ENCODE measurements around the gene OAF. TPM values are rescaled to one million over a fixed set of nuclear protein-coding genes. Genes with fewer than 3 reads are reported as not detected.

Gene OAF
- total and polyA plus RNA-seq, 4 donors, result 15.0 to 151 (median 82.0) TPM

DNA sequence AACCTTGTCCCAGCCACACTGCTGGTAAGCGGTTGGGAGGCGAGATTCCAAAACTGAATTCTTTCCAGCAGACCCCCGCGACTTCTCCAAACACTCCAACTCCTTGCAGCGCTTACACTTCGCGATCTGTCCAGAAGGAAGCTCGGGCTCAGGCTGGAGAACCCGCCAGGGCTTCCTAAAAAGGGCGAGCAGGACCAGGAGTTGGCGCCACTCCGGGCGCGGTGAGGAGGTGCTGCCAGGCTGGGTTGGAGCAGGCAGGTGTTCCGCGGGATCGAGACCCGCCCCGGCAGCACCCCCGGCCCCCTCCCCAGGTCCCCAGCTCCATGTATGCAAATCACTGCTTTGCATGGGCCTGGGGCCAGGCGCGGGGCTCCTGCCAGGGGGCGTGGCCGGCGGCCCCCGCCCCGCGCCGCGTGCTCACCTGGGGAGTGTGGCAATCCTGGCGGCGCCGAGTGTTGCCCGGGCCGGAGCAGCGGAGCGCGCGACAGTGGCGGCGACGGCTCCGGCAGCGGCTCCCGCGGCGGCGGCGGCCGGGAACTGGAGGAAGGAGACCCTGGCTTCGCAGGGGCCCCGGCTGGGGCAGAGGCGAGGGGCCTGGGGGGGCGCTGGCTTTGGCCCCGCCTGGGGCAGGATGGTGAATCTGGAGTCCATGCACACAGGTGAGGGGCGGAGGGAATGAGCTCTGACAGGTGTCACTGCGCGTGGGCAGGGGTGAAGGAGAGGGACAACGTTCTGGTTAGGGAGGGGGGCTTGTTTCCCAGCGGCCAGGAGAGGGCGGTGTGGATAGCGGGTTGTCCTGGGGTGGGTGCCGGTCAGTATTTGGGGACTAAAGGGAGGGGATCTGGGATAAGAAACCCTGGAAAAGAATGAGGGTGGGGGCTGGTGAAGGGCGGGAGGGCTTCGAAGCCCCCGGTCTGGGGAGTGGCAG, 29.1 kb downstream of the OAF start, which contains the start of gene POU2F3:
POU2F3 (plus strand) TSS at position 428 of the 928 bp plus-strand sequence; CDS start at position 632, 204 bp downstream.
- TF ChIP-seq GABPA (IDR thresholded peaks at IDR 0.05 in 1 of 2, conservative IDR thresholded peaks at IDR 0.05 in 1 of 2), result no peak
- Histone ChIP-seq H3K4me1 (ENCODE audit: control insufficient read depth in 4 of 4, insufficient read depth in 4 of 4, low read length in 3 of 4) (peaks cover 0 to 7% (median 3%) of the 10 kb centered on the region in 4 donors), H3K36me3 (ENCODE audit: control insufficient read depth in 4 of 4, insufficient read depth in 3 of 4, low read depth in 1 of 4, low read length in 3 of 4) (no peaks in the 10 kb centered on the region), H3K9me3 (ENCODE audit: control insufficient read depth in 4 of 4, low read length in 3 of 4) (no peaks in the 10 kb centered on the region), H3K4me3 (ENCODE audit: low read depth in 1 of 3, low read length in 3 of 3) (no peak within 1 kb of the TSS), H3K27me3 (ENCODE audit: control insufficient read depth in 4 of 4, insufficient read depth in 4 of 4, low read length in 3 of 4) (peaks cover 0 to 2% (median 0%) of the 10 kb centered on the region in 4 donors), H3K9ac (ENCODE audit: low read depth in 1 of 2, low read length in 2 of 2) (no peak within 1 kb of the TSS), H3K27ac (ENCODE audit: low read depth in 1 of 2, low read length in 2 of 2) (no peak within 1 kb of the TSS)
- WGBS, result 9% methylated on average over 66 of the region's 66 CpGs
- DNase-seq (ENCODE audit: low spot score), result no peak

DNA sequence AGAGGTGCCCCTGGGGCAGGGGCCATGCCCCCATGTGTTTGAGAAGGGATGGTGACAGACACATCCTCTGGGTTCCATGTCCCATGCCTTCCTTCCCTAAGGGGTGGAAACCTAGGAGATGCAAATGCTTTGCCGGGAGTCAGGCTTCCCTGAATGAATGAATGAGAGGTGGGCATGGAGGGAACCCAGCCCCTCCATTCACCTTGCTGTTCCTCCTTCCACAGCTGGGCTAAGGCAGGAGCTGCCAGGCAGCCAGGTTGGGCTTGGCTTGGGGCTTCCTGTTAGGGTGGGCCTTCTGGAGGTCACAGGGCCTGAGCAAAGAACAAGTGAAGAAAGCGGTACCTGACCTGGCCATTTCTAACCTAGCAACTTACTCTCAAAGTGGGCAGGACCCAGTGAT, 30.0 kb downstream of the OAF start:
- Histone ChIP-seq H3K9me3 (ENCODE audit: control insufficient read depth in 4 of 4, low read length in 3 of 4) (no peaks in the 10 kb centered on the region), H3K4me3 (ENCODE audit: low read depth in 1 of 3, low read length in 3 of 3) (no peak overlapping the region)

DNA sequence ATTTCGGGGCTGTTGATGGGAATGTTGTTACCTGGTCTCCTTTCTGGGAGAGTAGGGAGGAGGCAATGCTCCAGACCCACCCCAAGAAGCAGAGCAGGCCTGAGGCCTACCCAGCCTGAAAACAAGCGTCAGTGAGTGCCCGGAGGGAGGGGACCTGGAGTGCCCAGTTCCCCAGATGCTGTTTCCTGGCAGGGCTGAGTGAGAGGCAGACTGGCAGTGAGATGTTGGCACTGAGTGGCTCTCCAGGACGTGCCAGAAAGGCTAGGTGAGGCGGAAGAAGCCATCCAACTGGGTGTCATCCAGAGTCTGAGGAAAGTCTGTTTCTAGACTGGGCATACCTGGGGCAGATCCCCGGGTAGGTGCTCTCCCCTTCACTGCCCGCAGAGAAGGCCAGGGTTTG, 30.4 kb downstream of the OAF start:
- no peak for DNase-seq (ENCODE audit: low spot score)
- Histone ChIP-seq H3K9me3 (ENCODE audit: control insufficient read depth in 4 of 4, low read length in 3 of 4) (no peaks in the 10 kb centered on the region), H3K9ac (ENCODE audit: low read depth in 1 of 2, low read length in 2 of 2) (no peak overlapping the region), H3K4me1 (ENCODE audit: control insufficient read depth in 4 of 4, insufficient read depth in 4 of 4, low read length in 3 of 4) (peaks cover 0 to 7% (median 3%) of the 10 kb centered on the region in 4 donors), H3K4me3 (ENCODE audit: low read depth in 1 of 3, low read length in 3 of 3) (no peak overlapping the region), H3K36me3 (ENCODE audit: control insufficient read depth in 4 of 4, insufficient read depth in 3 of 4, low read depth in 1 of 4, low read length in 3 of 4) (no peaks in the 10 kb centered on the region), H3K27ac (ENCODE audit: low read depth in 1 of 2, low read length in 2 of 2) (no peak overlapping the region), H3K27me3 (ENCODE audit: control insufficient read depth in 4 of 4, insufficient read depth in 4 of 4, low read length in 3 of 4) (peaks cover 0 to 2% (median 0%) of the 10 kb centered on the region in 4 donors)
- no peak for TF ChIP-seq TAF1 (conservative IDR thresholded peaks at IDR 0.05)
- TF ChIP-seq, protein P1, sequence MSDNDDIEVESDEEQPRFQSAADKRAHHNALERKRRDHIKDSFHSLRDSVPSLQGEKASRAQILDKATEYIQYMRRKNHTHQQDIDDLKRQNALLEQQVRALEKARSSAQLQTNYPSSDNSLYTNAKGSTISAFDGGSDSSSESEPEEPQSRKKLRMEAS (IDR thresholded peaks at IDR 0.05), result no peak
- TF ChIP-seq RXRA (IDR thresholded peaks at IDR 0.05), result no peak
- no peak for TF ChIP-seq EGR1 (IDR thresholded peaks at IDR 0.05; ENCODE audit: low read depth in 2 of 2)
- no peak for TF ChIP-seq GABPA (IDR thresholded peaks at IDR 0.05 in 1 of 2, conservative IDR thresholded peaks at IDR 0.05 in 1 of 2)
- TF ChIP-seq, protein P2, sequence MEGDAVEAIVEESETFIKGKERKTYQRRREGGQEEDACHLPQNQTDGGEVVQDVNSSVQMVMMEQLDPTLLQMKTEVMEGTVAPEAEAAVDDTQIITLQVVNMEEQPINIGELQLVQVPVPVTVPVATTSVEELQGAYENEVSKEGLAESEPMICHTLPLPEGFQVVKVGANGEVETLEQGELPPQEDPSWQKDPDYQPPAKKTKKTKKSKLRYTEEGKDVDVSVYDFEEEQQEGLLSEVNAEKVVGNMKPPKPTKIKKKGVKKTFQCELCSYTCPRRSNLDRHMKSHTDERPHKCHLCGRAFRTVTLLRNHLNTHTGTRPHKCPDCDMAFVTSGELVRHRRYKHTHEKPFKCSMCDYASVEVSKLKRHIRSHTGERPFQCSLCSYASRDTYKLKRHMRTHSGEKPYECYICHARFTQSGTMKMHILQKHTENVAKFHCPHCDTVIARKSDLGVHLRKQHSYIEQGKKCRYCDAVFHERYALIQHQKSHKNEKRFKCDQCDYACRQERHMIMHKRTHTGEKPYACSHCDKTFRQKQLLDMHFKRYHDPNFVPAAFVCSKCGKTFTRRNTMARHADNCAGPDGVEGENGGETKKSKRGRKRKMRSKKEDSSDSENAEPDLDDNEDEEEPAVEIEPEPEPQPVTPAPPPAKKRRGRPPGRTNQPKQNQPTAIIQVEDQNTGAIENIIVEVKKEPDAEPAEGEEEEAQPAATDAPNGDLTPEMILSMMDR (IDR thresholded peaks at IDR 0.05; ENCODE audit: low read depth, low read length, missing input control), result no peak
- TF ChIP-seq HNF4G (IDR thresholded peaks at IDR 0.05), result no peak
- no peak for TF ChIP-seq NR2F2 (IDR thresholded peaks at IDR 0.05)
- TF ChIP-seq, protein P3, sequence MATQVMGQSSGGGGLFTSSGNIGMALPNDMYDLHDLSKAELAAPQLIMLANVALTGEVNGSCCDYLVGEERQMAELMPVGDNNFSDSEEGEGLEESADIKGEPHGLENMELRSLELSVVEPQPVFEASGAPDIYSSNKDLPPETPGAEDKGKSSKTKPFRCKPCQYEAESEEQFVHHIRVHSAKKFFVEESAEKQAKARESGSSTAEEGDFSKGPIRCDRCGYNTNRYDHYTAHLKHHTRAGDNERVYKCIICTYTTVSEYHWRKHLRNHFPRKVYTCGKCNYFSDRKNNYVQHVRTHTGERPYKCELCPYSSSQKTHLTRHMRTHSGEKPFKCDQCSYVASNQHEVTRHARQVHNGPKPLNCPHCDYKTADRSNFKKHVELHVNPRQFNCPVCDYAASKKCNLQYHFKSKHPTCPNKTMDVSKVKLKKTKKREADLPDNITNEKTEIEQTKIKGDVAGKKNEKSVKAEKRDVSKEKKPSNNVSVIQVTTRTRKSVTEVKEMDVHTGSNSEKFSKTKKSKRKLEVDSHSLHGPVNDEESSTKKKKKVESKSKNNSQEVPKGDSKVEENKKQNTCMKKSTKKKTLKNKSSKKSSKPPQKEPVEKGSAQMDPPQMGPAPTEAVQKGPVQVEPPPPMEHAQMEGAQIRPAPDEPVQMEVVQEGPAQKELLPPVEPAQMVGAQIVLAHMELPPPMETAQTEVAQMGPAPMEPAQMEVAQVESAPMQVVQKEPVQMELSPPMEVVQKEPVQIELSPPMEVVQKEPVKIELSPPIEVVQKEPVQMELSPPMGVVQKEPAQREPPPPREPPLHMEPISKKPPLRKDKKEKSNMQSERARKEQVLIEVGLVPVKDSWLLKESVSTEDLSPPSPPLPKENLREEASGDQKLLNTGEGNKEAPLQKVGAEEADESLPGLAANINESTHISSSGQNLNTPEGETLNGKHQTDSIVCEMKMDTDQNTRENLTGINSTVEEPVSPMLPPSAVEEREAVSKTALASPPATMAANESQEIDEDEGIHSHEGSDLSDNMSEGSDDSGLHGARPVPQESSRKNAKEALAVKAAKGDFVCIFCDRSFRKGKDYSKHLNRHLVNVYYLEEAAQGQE (IDR thresholded peaks at IDR 0.05), result no peak
- TF ChIP-seq, protein P4, sequence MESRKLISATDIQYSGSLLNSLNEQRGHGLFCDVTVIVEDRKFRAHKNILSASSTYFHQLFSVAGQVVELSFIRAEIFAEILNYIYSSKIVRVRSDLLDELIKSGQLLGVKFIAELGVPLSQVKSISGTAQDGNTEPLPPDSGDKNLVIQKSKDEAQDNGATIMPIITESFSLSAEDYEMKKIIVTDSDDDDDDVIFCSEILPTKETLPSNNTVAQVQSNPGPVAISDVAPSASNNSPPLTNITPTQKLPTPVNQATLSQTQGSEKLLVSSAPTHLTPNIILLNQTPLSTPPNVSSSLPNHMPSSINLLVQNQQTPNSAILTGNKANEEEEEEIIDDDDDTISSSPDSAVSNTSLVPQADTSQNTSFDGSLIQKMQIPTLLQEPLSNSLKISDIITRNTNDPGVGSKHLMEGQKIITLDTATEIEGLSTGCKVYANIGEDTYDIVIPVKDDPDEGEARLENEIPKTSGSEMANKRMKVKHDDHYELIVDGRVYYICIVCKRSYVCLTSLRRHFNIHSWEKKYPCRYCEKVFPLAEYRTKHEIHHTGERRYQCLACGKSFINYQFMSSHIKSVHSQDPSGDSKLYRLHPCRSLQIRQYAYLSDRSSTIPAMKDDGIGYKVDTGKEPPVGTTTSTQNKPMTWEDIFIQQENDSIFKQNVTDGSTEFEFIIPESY (IDR thresholded peaks at IDR 0.05), result no peak
- 93% methylated on average over 7 of the region's 7 CpGs for WGBS

More for the DNA sequence above, 30.0 kb downstream of the OAF start:
- Histone ChIP-seq H3K9ac (ENCODE audit: low read depth in 1 of 2, low read length in 2 of 2) (no peak overlapping the region), H3K27ac (ENCODE audit: low read depth in 1 of 2, low read length in 2 of 2) (no peak overlapping the region), H3K36me3 (ENCODE audit: control insufficient read depth in 4 of 4, insufficient read depth in 3 of 4, low read depth in 1 of 4, low read length in 3 of 4) (no peaks in the 10 kb centered on the region), H3K4me1 (ENCODE audit: control insufficient read depth in 4 of 4, insufficient read depth in 4 of 4, low read length in 3 of 4) (peaks cover 0 to 7% (median 3%) of the 10 kb centered on the region in 4 donors), H3K27me3 (ENCODE audit: control insufficient read depth in 4 of 4, insufficient read depth in 4 of 4, low read length in 3 of 4) (peaks cover 0 to 2% (median 0%) of the 10 kb centered on the region in 4 donors)
- 92% methylated on average over 2 of the region's 2 CpGs for WGBS
- DNase-seq (ENCODE audit: low spot score), result no peak
- TF ChIP-seq RXRA (IDR thresholded peaks at IDR 0.05) (no peak), NR2F2 (IDR thresholded peaks at IDR 0.05) (no peak), TAF1 (conservative IDR thresholded peaks at IDR 0.05) (no peak), SP1 (IDR thresholded peaks at IDR 0.05) (no peak), JUND (IDR thresholded peaks at IDR 0.05) (no peak), RAD21 (IDR thresholded peaks at IDR 0.05) (no peak), HNF4G (IDR thresholded peaks at IDR 0.05) (no peak)
- TF ChIP-seq, protein P2 (IDR thresholded peaks at IDR 0.05; ENCODE audit: low read depth, low read length, missing input control), result no peak
